Heart left ventricle (tissue), 16 donors: Measurements from ENCODE around the gene NABP1. TPM values are rescaled to one million over a fixed set of nuclear protein-coding genes. Genes with fewer than 3 reads are reported as not detected.
A peak's percentile ranks its signal among the peaks of the same experiment; 100 is the strongest.

ENCODE experiments used
- ATAC-seq, 4 donors: fragments of 200-7000 bp; cut with Tn5 transposase; one replicate each; pipeline ENCODE4 v1.9.1; 2020 to 2022; ENCODE audit warnings: moderate library complexity in 4 of 4, mild to moderate bottlenecking in 3 of 4, moderate number of reproducible peaks in 1 of 4
- DNase-seq, 5 donors: peaks; one replicate each; pipeline ENCODE4 v3.0.0-alpha.2; 2020
- H3K27ac ChIP-seq, 12 donors: fragments of 200-600 bp; sonication (generic) in 4 of 12; one replicate each; pipeline versions ENCODE4 v1.5.0 to v1.8.0; 2016 to 2022; ENCODE audit warnings: mild to moderate bottlenecking in 2 of 12
- H3K27me3 ChIP-seq, 9 donors: fragments of 200-600 bp; sonication (generic) in 2 of 9; one replicate each; pipeline versions ENCODE4 v1.5.1 to v1.8.0; 2016 to 2022; ENCODE audit warnings: mild to moderate bottlenecking in 3 of 9
- H3K36me3 ChIP-seq, 9 donors: fragments of 200-600 bp; sonication (generic) in 2 of 9; one replicate each; pipeline versions ENCODE4 v1.5.0 to v1.8.0; 2018 to 2022; ENCODE audit warnings: mild to moderate bottlenecking in 2 of 9
- H3K4me1 ChIP-seq, 12 donors: fragments of 200-600 bp; sonication (generic) in 4 of 12; one replicate each; pipeline versions ENCODE4 v1.5.0 to v1.8.0; 2016 to 2022; ENCODE audit warnings: mild to moderate bottlenecking in 3 of 12
- H3K4me3 ChIP-seq, 12 donors: fragments of 200-600 bp; sonication (generic) in 4 of 12; one replicate each; pipeline versions ENCODE4 v1.5.0 to v1.8.0; 2017 to 2022; ENCODE audit warnings: mild to moderate bottlenecking in 9 of 12, moderate library complexity in 4 of 12
- H3K9me3 ChIP-seq, 12 donors: fragments of 200-600 bp; sonication (generic) in 4 of 12; one replicate each; pipeline versions ENCODE4 v1.5.0 to v1.8.0; 2016 to 2022; ENCODE audit warnings: mild to moderate bottlenecking in 1 of 12
- POLR2A ChIP-seq, 2 donors: fragments of 450-650 bp; IDR thresholded peaks; one replicate each; pipeline ENCODE4 v1.6.1; 2017; ENCODE audit warnings: antibody characterized with exemption in 2 of 2, mild to moderate bottlenecking in 2 of 2, moderate library complexity in 2 of 2
- WGBS, 4 donors: extraction: QIAGEN DNeasy Blood & Tissue Kit in 2 of 4; methylation state at CpG; one replicate each; pipeline versions ENCODE4 v1.1.5 to v1.1.7; 2013 to 2018; 5-methylcytosine and 5-hydroxymethylcytosine counted together
- intact Hi-C, 10 donors: fragments of 100-400 bp; cut with DNase I; formaldehyde crosslinking; loops; one replicate each; pipeline versions ENCODE4 v1.11.1 to v1.14.2; 2022
- long read RNA-seq, 3 donors: library from polyadenylated mRNA; unstranded; transcript quantifications; one replicate each; pipeline ENCODE4 v2.0.0, GENCODE V29; 2020 to 2021
- polyA plus RNA-seq, 2 donors: library from polyadenylated mRNA; stranded (reverse); fragments of 200-250 nt; gene quantifications; one replicate each; pipeline ENCODE4 v1.2.3, GENCODE V29; 2013
- total RNA-seq, 9 donors: library from RNA; depleted of rRNA in 2 of 9; stranded (reverse); fragments of >200 nt in 2 of 9; fragmentation: NEBNext Ultra II Directional in 3 of 9; extraction: Animal tissue kit (Norgen Biotek cat#: 25700) in 3 of 9; gene quantifications; one replicate each; pipeline versions ENCODE4 v1.1.0 to v1.2.4, GENCODE V29; 2016 to 2023
- TF ChIP-seq, protein P1 (sequence below), 12 donors: fragments of 200-600 bp; sonication (generic) in 4 of 12; IDR thresholded peaks; one replicate each; pipeline versions ENCODE4 v1.5.0 to v1.8.0; 2018 to 2022; ENCODE audit warnings: antibody characterized with exemption in 12 of 12, mild to moderate bottlenecking in 5 of 12
- donor health status: ischemic (EF 13 %, LVEDD 7.1; RV severe dilation, severe dysfunction).
- donor health status: healthy with polysubstance abuse.
- donor health status: DM: no; HTN: yes; CAD: no.
- donor health status: DM: no; HTN: no; CAD: no.
- donor health status: ischemic (EF 25% LVEDD 6.9; RV normal size, moderate dysfunction).
- donor health status: ischemic (EF 25% LVEDD 5.7; RV mildly dilated, moderate dysfunction).
- donor health status: healthy.
- donor health status: DM: yes; HTN: yes; CAD: no.
- donor health status: ischemic (EF 35%, LVEDD 5.7; RV mildly dilated, moderate dysfunction).
- donor health status: nonischemic (EF 11% LVEDD 7.7; RV severe dilation, severe dysfunction).
- donor health status: DM: yes; HTN: yes; CAD: no.
- donor health status: PGD.
- donor health status: ischemic (EF 29% LVEDD 5.4; RV normal size, mild dysfunction).
- donor health status: nonischemic (EF 23%, LVEDD 6.1; RV moderate dilation, normal function).

The NABP1 gene, protein sequence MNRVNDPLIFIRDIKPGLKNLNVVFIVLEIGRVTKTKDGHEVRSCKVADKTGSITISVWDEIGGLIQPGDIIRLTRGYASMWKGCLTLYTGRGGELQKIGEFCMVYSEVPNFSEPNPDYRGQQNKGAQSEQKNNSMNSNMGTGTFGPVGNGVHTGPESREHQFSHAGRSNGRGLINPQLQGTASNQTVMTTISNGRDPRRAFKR
- total RNA-seq = 10 to 100 TPM in 2 of 9 donors, 1 to 10 TPM in 7; 1.5 to 36.3 (median 3.3) TPM
- 1 to 10 TPM; 1.6 to 4.5 TPM for polyA plus RNA-seq
- long read RNA-seq, donor 1, partial matches to known transcripts = 0 of 1 reads
- long read RNA-seq, donor 1, other reads (novel, unspliced or antisense) = 1 of 1 reads
- long read RNA-seq, donor 2, full-length matches to known transcripts = 5 of 6 reads
- long read RNA-seq, donor 2, partial matches to known transcripts = 0 of 6 reads
- long read RNA-seq, donor 2, other reads (novel, unspliced or antisense) = 1 of 6 reads
- long read RNA-seq, donor 3, partial matches to known transcripts = 1 of 5 reads
- long read RNA-seq, donor 3, other reads (novel, unspliced or antisense) = 2 of 5 reads

DNA sequence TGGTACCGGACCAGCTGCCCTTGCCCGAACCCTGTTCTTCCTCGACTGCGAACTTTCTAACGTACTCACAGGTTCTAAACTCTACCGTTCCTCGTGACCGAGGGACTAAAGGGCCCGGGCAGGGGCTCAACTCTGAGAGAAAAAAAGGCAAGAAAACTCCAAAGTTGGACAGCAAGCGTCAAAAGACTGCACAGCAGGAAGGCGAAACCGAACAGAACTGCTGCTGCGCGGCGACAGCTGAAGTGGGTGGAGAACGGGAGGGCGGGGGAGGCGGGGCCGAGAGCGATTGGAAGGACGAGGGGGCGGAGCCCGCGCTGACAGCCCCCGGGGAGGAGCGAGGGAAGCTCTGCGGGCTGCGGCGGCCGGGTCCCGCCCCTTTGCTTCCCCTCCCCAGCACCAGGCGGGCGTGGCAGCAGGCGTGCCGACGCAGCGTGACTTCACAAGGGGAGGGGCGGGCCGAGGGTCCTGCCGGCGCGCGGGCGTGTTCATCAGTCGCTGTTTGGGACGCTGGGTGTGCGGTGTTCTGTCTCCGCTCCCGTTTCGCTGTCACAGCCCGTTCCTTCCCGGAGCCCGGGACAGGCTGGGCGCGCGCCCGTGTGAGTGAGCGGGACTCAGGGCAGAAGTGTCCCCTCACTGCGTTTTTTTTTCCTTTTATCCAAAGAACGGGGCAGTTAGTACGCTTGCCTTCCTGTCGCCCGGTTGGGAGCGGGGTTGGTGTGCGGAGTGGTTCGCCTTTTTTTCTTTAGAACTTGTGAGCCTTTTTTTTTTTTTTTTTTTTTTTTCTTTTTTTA lies at the start of gene NABP1:
TSS of gene NABP1 (plus strand) at position 491 of the 791 bp plus-strand sequence. CDS start 479 bp downstream, outside the sequence.
- WGBS, 4 donors = 0 to 1% (median 0%) methylated on average over 62 to 66 of the region's 66 CpGs
- Histone ChIP-seq H3K9me3 (no peaks in the 10 kb centered on the region), H3K4me1 (peaks cover 0 to 68% (median 5%) of the 10 kb centered on the region in 12 donors), H3K27me3 (no peaks in the 10 kb centered on the region), H3K36me3 (peaks cover 0 to 13% (median 0%) of the 10 kb centered on the region in 9 donors), H3K4me3 (peak within 1 kb of the TSS; percentile 50 to 84 (median 69)), H3K27ac (peak within 1 kb of the TSS; percentile 82 to 99 (median 92))
- intact Hi-C loops = loop anchor here in 1 of 10 donors (5.0 kb wide), 1 partner anchor 111 kb away; no protein-coding TSS in a partner anchor
- peak; percentile 99 to 100 (median 99) for DNase-seq
- TF ChIP-seq, protein P1, sequence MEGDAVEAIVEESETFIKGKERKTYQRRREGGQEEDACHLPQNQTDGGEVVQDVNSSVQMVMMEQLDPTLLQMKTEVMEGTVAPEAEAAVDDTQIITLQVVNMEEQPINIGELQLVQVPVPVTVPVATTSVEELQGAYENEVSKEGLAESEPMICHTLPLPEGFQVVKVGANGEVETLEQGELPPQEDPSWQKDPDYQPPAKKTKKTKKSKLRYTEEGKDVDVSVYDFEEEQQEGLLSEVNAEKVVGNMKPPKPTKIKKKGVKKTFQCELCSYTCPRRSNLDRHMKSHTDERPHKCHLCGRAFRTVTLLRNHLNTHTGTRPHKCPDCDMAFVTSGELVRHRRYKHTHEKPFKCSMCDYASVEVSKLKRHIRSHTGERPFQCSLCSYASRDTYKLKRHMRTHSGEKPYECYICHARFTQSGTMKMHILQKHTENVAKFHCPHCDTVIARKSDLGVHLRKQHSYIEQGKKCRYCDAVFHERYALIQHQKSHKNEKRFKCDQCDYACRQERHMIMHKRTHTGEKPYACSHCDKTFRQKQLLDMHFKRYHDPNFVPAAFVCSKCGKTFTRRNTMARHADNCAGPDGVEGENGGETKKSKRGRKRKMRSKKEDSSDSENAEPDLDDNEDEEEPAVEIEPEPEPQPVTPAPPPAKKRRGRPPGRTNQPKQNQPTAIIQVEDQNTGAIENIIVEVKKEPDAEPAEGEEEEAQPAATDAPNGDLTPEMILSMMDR (IDR thresholded peaks at IDR 0.05) = no peak
- TF ChIP-seq POLR2A (IDR thresholded peaks at IDR 0.05) = peak; percentile 84 to 99
- peak; percentile 98 to 100 (median 99) for ATAC-seq

DNA sequence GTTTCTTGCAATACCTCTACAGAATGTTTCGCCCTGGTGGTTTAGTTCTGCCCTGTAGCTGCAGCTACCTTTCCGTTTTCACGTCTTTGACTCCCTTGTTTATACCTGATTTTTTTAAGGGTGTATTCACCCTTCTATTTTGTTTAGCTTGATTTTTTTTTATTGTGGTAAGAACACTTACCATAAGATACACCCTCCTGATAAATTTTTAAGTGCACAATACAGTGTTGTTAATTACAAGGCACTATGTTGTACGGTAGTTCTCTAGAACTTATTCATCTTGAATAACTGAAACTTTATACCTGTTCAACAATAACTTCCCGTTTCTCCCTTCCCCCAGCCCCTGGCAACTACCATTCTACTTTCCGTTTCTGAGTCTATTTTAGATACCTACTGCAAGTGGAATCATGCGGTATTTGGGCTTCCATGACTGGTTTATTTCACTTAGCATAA lies 48.9 kb upstream of the NABP1 start:
- no peak overlapping the region for H3K4me3 ChIP-seq
- peaks cover 0 to 19% (median 0%) of the 10 kb centered on the region in 12 donors for H3K4me1 ChIP-seq
- no peaks in the 10 kb centered on the region for H3K36me3 ChIP-seq
- no peaks in the 10 kb centered on the region for H3K9me3 ChIP-seq
- intact Hi-C loops = no loop called here
- WGBS, 4 donors = 71 to 82% (median 76%) methylated on average over 7 of the region's 7 CpGs
- no peak overlapping the region for H3K27ac ChIP-seq
- TF ChIP-seq POLR2A (IDR thresholded peaks at IDR 0.05) = no peak
- TF ChIP-seq, protein P1 (IDR thresholded peaks at IDR 0.05) = no peak
- no peak for DNase-seq
- peaks cover 0 to 3% (median 0%) of the 10 kb centered on the region in 9 donors for H3K27me3 ChIP-seq
- no peak for ATAC-seq

DNA sequence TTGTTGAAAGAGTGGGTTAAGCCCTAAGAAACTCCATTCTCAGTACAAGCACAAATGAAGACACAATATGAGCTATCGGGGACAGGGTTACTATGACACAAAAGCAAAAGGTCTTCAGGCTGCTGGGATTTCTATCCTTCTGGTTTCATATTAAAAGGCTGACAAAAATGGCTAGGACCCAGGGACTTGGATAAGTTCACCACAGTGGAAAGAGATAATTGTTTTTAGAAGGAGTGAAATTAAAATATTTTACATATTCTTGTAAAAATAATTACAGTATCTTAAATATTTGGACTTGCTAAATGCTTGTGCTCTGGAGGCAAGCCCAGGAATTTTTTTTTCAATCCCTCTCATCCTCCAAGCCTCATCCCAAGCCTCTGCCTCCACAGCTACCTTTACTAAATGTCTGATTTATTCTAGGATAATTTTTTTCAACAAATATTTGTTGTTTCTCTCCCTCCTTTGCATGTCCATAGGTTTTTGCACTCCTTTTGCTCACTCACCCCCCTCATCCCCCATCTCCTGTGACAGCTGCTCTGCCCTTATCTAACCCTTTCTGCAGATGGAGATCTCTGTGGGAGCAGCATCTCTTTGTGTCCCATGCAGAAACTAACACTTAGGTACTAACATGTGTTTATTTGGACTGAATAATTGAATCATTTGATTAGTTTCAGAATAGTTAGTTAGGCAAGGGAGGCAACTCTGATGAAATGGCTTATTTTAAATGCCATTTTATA lies 47.8 kb upstream of the NABP1 start:
- Histone ChIP-seq H3K9me3 (no peaks in the 10 kb centered on the region), H3K36me3 (no peaks in the 10 kb centered on the region), H3K27me3 (peaks cover 0 to 9% (median 0%) of the 10 kb centered on the region in 9 donors), H3K27ac (no peak overlapping the region), H3K4me3 (no peak overlapping the region), H3K4me1 (peaks cover 0 to 18% (median 0%) of the 10 kb centered on the region in 12 donors)
- 55 to 73% (median 69%) methylated on average over 1 of the region's 1 CpG for WGBS, 4 donors
- no peak for TF ChIP-seq POLR2A (IDR thresholded peaks at IDR 0.05)
- TF ChIP-seq, protein P1 (IDR thresholded peaks at IDR 0.05) = no peak
- intact Hi-C loops = no loop called here
- no peak for ATAC-seq
- DNase-seq = no peak
